Neural progenitor cell (in vitro differentiated cells): ENCODE data around the gene WDR20. TPM values are rescaled to one million over a fixed set of nuclear protein-coding genes. Genes with fewer than 3 reads are reported as not detected.
A peak's percentile ranks its signal among the peaks of the same experiment; 100 is the strongest.

Source experiments
- DNase-seq: peaks from one replicate; pipeline ENCODE4 v3.0.0-alpha.2; 2016; ENCODE audit warnings: low spot score
- H2AFZ ChIP-seq: fragments of 200-600 bp; sonication (generic); replicated peaks from 2 replicates; pipeline ENCODE4 v1.6.1; 2016; ENCODE audit warnings: antibody characterized with exemption
- H3F3A ChIP-seq: fragments of 200-600 bp; sonication (generic); 2 replicates; pipeline ENCODE4 v1.6.1; 2016; ENCODE audit warnings: antibody characterized with exemption, low read depth
- H3K27ac ChIP-seq: fragments of 200-600 bp; sonication (generic); 2 replicates; pipeline ENCODE4 v1.5.1; 2016; ENCODE audit warnings: mild to moderate bottlenecking
- H3K27me3 ChIP-seq: fragments of 200-600 bp; sonication (generic); 2 replicates; pipeline ENCODE4 v1.6.1; 2016; ENCODE audit warnings: mild to moderate bottlenecking, moderate library complexity
- H3K36me3 ChIP-seq: fragments of 200-600 bp; sonication (generic); 2 replicates; pipeline ENCODE4 v1.5.1; 2016
- H3K4me1 ChIP-seq: fragments of 200-600 bp; sonication (generic); 2 replicates; pipeline ENCODE4 v1.6.1; 2016; ENCODE audit warnings: mixed run types
- H3K4me2 ChIP-seq: fragments of 200-600 bp; sonication (generic); 2 replicates; pipeline ENCODE4 v1.6.1; 2016
- H3K4me3 ChIP-seq: fragments of 200-600 bp; sonication (generic); 2 replicates; pipeline ENCODE4 v1.5.1; 2016
- H3K79me2 ChIP-seq: fragments of 200-600 bp; sonication (generic); 2 replicates; pipeline ENCODE4 v1.6.1; 2016; ENCODE audit warnings: low read depth
- H3K9ac ChIP-seq: fragments of 200-600 bp; sonication (generic); 2 replicates; pipeline ENCODE4 v1.6.1; 2016
- H3K9me3 ChIP-seq: fragments of 200-600 bp; sonication (generic); 2 replicates; pipeline ENCODE4 v1.5.1; 2016; ENCODE audit warnings: low read depth
- H4K20me1 ChIP-seq: fragments of 200-600 bp; sonication (generic); 2 replicates; pipeline ENCODE4 v1.6.1; 2016; ENCODE audit warnings: low read depth
- H3K27ac Mint-ChIP-seq: 3 replicates; pipeline ENCODE4 v1.8.0; 2021; ENCODE audit warnings: mixed read lengths
- H3K27me3 Mint-ChIP-seq: 2 replicates; pipeline ENCODE4 v1.8.0; 2022; ENCODE audit warnings: low read depth, mild to moderate bottlenecking, inconsistent platforms, moderate library complexity, mixed read lengths; ENCODE audit not compliant: insufficient read depth
- H3K36me3 Mint-ChIP-seq: 3 replicates; pipeline ENCODE4 v1.8.0; 2021; ENCODE audit warnings: mixed read lengths
- H3K4me1 Mint-ChIP-seq: 3 replicates; pipeline ENCODE4 v1.8.0; 2021; ENCODE audit warnings: mixed read lengths
- H3K4me3 Mint-ChIP-seq: 3 replicates; pipeline ENCODE4 v1.8.0; 2021; ENCODE audit warnings: mild to moderate bottlenecking, moderate library complexity, mixed read lengths
- H3K9me3 Mint-ChIP-seq: 3 replicates; pipeline ENCODE4 v1.8.0; 2020; ENCODE audit warnings: mixed read lengths
- CTCF ChIP-seq: fragments of 200-600 bp; sonication (generic); IDR thresholded peaks from 2 replicates; pipeline ENCODE4 v1.5.1; 2017; ENCODE audit warnings: antibody characterized with exemption, mild to moderate bottlenecking
- EZH2 ChIP-seq: fragments of 200-600 bp; sonication (generic); IDR thresholded peaks from 2 replicates; pipeline ENCODE4 v1.6.1; 2017; ENCODE audit warnings: antibody characterized with exemption, mild to moderate bottlenecking, moderate library complexity
- EZH2phosphoT487 ChIP-seq: fragments of 200-600 bp; sonication (generic); IDR thresholded peaks from 2 replicates; pipeline ENCODE4 v1.6.1; 2017; ENCODE audit warnings: antibody characterized with exemption
- total RNA-seq: library from RNA; depleted of rRNA; stranded (reverse); fragments of >200 nt; gene quantifications from 2 replicates; pipeline ENCODE4 v1.2.3, GENCODE V29; 2015; ENCODE audit warnings: low replicate concordance

WDR20 gene
- total RNA-seq, 1 donor from 2014 or later: 22.4 TPM

GRCh38 chr14:102212845-102213244, 73.1 kb downstream of the WDR20 start:
- no peaks in the 10 kb centered on the region for H3K27me3 Mint-ChIP-seq
- peaks cover 16% of the 10 kb centered on the region for H3K4me1 ChIP-seq
- TF ChIP-seq EZH2phosphoT487 (no peak), EZH2 (no peak), CTCF (no peak)
- H3K9me3 ChIP-seq: no peaks in the 10 kb centered on the region
- no peak overlapping the region for H3K4me2 ChIP-seq
- no peak overlapping the region for H3K4me3 ChIP-seq
- H3K4me3 Mint-ChIP-seq: no peak overlapping the region
- DNase-seq: no peak
- H3K36me3 Mint-ChIP-seq: peaks cover 10% of the 10 kb centered on the region
- peaks cover 13% of the 10 kb centered on the region for H3K79me2 ChIP-seq
- no peak overlapping the region for H3K27ac ChIP-seq
- H3K9me3 Mint-ChIP-seq: no peaks in the 10 kb centered on the region
- H3F3A ChIP-seq: peaks cover 5% of the 10 kb centered on the region
- H3K4me1 Mint-ChIP-seq: peaks cover 22% of the 10 kb centered on the region
- H3K9ac ChIP-seq: no peak overlapping the region
- H3K27me3 ChIP-seq: no peaks in the 10 kb centered on the region
- H3K36me3 ChIP-seq: no peaks in the 10 kb centered on the region
- no peak overlapping the region for H2AFZ ChIP-seq
- no peak overlapping the region for H3K27ac Mint-ChIP-seq
- peaks cover 40% of the 10 kb centered on the region for H4K20me1 ChIP-seq

- H3K36me3 Mint-ChIP-seq: peaks cover 10% of the 10 kb centered on the region
- H3K27ac Mint-ChIP-seq: no peak overlapping the region
- peaks cover 42% of the 10 kb centered on the region for H4K20me1 ChIP-seq
- no peak overlapping the region for H2AFZ ChIP-seq
- peaks cover 16% of the 10 kb centered on the region for H3K4me1 ChIP-seq
- no peaks in the 10 kb centered on the region for H3K27me3 ChIP-seq
- H3K27me3 Mint-ChIP-seq: no peaks in the 10 kb centered on the region
- H3K9me3 ChIP-seq: no peaks in the 10 kb centered on the region
- no peak overlapping the region for H3K4me3 Mint-ChIP-seq
- H3K4me3 ChIP-seq: no peak overlapping the region
- peaks cover 5% of the 10 kb centered on the region for H3F3A ChIP-seq
- H3K4me1 Mint-ChIP-seq: peaks cover 25% of the 10 kb centered on the region
- H3K4me2 ChIP-seq: no peak overlapping the region
- H3K36me3 ChIP-seq: no peaks in the 10 kb centered on the region
- TF ChIP-seq EZH2 (no peak), CTCF (no peak)
- no peak for DNase-seq
- H3K9me3 Mint-ChIP-seq: no peaks in the 10 kb centered on the region
- no peak overlapping the region for H3K9ac ChIP-seq
- H3K79me2 ChIP-seq: peaks cover 13% of the 10 kb centered on the region
- no peak overlapping the region for H3K27ac ChIP-seq
Measured at GRCh38 chr14:102213470-102213869, 73.8 kb downstream of the WDR20 start.

GRCh38 chr14:102213984-102214658, 74.4 kb downstream of the WDR20 start:
- Histone ChIP-seq H3K36me3 (no peaks in the 10 kb centered on the region), H3K27ac (no peak overlapping the region), H3K4me3 (no peak overlapping the region), H3K27me3 (no peaks in the 10 kb centered on the region), H3K4me1 (peaks cover 16% of the 10 kb centered on the region), H2AFZ (no peak overlapping the region), H3K4me2 (no peak overlapping the region), H3K9me3 (no peaks in the 10 kb centered on the region), H4K20me1 (peaks cover 48% of the 10 kb centered on the region), H3K79me2 (peaks cover 13% of the 10 kb centered on the region), H3K9ac (no peak overlapping the region), H3F3A (peaks cover 5% of the 10 kb centered on the region)
- Mint-ChIP-seq H3K27ac (no peak overlapping the region), H3K4me1 (peaks cover 25% of the 10 kb centered on the region), H3K4me3 (no peak overlapping the region), H3K27me3 (no peaks in the 10 kb centered on the region), H3K36me3 (peaks cover 10% of the 10 kb centered on the region), H3K9me3 (no peaks in the 10 kb centered on the region)
- no peak for DNase-seq
- TF ChIP-seq EZH2phosphoT487: no peak
- TF ChIP-seq CTCF: peak; percentile 39
